GM19025 (cell line): ENCODE results near the gene PRPS1.
"Not testable (repeated sequence)": the region's sequence is repeated elsewhere in the genome, so short reads cannot be mapped to it uniquely, and the experiment has no call there.

Experiments
- ATAC-seq: cut with Tn5 transposase; IDR thresholded peaks from one replicate; pipeline ENCODE4 v1.9.1; 2021; ENCODE audit warnings: mild to moderate bottlenecking, low read depth, moderate library complexity; ENCODE audit not compliant: unreplicated experiment

PRPS1 gene

DNA sequence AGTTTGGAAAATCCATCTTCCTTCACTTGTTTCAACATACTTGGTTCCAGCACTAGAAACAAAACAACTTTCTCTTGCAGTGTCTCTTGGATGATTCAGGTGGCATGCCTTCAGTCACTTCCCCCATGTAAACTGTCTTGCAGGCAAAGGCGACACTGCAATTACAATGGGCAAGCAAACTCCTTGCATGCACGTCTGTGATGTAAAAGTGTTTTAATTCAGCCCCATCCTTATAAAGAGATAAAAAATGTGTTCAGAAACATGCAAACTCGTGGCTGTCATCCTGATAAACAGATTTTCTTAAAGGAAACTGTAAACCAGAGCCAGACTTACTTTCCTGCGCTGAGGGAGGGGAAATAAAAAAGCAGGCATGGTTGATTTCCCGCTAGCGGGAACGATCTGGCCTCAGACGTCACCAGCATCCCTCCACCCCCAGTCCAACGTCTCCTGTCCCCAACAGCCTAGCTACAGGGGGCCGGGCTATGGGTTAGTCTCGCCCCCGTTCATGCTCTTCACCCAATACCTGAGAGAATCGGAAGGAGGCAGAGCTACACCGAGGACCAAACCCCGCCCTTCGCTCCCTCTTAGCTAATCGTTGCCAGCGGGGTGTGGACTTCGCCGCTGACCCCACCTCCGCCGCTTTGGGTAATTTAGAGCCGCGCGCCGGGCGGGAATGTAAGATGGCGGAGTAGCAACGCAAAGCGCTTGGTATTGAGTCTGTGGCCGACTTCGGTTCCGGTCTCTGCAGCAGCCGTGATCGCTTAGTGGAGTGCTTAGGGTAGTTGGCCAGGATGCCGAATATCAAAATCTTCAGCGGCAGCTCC is at the start of gene PRPS1:
Gene PRPS1, plus strand, starts transcription at position 673 of the 824 bp plus-strand sequence. Its CDS starts 119 bp downstream, at position 792.
- peak; percentile 100 for ATAC-seq

GRCh38 chrX:107579956-107580355 is 48.4 kb upstream of the PRPS1 start:
- no peak for ATAC-seq

- ATAC-seq: no peak
These were observed 46.4 kb upstream of the PRPS1 start for GRCh38 chrX:107581923-107582322.

DNA sequence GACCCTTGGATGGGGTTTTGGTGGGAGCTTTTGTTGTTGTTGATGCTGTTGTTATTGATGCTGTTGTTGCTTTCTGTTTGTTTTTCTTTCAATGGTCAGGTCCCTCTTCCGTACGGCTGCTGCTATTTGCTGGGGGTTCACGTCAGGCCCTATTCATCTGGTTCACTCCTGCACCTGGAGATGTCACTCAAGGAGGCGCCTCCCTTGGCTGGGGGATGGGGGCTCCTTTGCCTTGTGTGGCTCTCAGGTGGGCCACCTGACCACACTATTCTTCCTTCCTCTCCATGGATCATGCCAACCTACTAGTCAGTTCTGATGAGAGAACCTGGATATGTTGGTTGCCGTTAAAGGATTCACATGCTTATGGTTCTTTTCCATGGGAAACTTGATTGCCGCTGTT is 39.1 kb upstream of the PRPS1 start:
- no peak for ATAC-seq

DNA sequence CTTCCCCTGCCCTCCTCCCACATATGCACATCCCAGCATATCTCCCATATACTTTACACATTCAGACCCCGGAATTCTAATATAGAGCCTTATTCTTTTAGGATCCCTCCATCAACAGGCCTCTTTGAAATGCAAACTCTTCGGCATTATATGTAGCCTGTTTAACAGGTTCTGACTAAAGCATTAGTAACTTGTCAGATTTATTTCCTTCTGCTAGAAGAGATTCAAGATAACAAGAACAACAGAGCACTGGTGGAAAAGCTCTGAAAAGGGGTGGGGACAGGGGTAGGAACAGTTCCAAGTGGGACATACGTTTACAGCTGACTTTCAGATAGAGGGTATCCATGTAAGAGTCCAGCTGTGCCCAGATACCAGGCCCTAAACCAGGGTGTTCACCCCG is 31.7 kb upstream of the PRPS1 start:
- no peak for ATAC-seq

DNA sequence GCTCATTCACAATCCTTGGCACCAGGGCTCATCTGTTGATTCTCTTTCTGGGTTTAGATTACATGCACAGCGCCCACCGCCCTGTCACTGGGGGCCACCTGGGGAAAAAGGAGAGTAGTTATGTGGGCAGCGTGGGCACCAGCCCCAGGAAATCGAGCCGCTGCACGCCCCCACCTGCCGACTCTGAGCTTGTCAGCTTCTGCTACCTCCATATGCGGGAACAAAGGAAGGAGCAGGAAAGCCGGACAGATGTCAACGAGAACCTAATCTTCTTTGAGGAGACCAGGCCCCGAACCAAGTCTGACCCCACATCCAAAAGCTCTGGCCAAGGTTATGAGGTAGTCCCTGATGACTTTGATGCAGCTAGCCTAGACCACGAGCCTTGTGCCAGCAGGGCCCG is 31.0 kb upstream of the PRPS1 start:
- ATAC-seq: no peak

DNA sequence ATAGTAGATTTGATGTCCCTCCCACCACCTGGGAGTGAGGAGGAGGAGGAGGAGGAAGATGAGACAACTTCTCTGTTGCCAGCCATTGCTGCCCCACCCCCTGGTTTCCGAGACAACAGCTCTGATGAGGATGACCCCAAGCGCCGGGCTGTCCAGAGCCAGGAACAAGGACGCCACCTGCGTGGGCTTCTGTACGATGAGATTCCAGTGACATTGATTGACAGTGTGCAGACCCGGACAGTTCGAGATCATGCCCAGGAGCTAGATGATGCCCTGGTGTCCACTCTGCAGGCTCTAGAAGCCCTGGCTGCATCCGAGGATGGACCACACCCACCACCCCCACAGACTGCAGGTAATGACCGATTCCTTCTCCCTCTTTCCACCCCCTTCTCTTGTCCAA is 30.5 kb upstream of the PRPS1 start:
- no peak for ATAC-seq

- ATAC-seq: no peak
These were observed 28.9 kb upstream of the PRPS1 start for GRCh38 chrX:107599450-107599861.

DNA sequence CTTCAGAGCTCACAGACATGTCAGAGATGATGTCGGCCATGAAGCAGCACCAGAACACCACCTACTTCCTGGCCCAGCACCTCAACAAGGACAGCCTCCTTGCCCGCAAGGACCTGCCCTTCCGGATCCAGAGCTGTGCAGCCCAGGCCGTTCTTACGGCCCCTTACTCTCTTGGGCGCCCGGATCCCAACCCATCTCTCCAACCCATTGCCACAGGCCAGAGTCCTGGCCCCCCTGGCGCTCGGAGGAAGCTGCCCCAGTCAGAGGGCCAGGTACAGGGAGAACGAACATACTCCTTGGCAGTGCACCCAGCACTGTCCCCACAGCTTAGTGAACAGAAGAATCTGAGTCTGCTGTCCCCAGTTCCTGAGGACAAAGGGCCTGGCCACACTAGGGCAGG is 27.9 kb upstream of the PRPS1 start:
- no peak for ATAC-seq

DNA sequence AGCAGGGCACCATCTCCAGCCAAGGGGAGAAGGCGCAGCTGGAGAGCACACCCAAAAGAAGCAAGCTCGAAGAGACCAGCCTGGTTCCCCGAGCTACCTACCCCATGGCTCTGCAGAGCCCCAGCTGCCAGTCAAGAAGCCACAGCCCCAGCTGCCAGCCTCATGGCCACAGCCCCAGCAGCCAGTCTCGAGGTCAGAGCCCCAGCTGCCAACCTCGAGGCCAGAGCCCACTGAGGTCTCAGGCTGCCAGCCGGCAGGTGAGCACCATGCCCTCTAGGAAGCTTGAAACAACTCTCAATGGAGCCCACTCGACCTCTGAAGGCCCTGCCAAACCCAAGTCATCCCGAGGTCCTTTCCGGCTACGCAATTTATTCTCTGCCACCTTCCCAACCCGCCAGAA is 27.0 kb upstream of the PRPS1 start:
- no peak for ATAC-seq

DNA sequence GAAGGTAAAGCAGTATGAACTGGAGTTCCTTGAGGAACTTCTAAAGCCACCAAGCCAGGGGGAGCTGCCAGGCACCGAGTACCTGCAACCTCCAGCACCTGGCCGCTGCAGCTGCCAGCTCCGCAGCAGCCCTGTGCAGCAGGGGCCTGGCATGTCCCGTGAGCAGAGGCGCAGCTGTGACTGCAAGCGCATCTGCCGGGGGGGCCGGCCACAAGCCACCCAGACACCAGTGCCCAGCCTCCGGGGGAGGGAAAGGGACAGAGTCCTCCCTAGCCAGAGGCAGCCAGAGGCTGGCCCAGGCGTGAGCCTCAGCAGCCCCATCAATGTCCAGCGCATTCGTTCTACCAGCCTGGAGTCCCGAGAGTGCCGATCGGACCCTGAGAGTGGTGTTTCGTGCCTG is 26.6 kb upstream of the PRPS1 start:
- ATAC-seq: no peak

DNA sequence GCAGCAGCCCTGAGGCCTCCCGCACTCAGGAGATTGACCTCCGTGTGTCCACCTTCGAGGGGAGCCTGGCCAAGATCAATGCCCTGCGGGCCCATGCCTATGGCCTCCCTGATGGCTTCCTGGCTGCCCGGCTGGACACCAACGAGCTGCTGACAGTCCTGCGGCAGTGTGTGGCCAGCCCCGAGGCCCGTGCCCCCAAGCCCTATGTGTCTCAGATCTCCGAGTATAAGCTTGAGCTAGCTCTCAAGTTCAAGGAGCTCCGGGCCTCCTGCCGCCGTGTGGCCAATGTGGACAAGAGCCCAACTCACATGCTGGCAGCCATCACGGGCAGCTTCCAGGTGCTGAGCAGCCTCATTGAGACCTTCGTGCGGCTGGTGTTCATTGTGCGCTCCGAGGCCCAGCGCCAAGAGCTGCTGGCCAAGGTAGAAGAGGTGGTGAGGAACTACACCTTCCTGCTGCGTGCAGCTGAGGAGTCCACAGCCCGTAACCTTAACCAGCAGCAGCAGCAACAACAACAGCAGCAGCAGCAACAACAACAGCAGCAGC is 25.5 kb upstream of the PRPS1 start:
- no peak for ATAC-seq

- ATAC-seq: no peak
These were observed 24.7 kb upstream of the PRPS1 start for GRCh38 chrX:107603429-107604159.

- ATAC-seq: not testable (repeated sequence)
These were observed 19.2 kb upstream of the PRPS1 start for GRCh38 chrX:107609061-107609460.

DNA sequence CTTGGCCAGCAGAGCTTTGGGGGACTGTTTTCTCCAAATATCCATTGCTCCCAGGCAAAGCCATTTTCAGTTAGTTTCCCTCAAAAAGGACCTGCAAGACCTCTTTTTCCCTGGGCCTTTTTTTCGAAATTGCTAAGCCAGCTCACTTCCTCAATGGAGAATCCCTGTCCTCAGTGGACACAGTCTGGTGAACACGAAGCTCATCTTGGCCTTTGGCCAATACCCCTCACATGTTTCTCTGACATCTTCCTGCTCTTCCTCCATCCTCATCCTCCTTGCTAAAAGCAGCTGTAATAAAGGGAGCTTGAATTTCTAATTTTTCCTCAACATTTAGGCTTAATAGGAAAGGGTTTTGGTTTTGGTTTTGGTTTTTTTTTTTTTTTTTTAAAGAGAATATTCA is 17.6 kb upstream of the PRPS1 start:
- ATAC-seq: no peak

- ATAC-seq: no peak
These were observed 8.4 kb upstream of the PRPS1 start for GRCh38 chrX:107619885-107620322.

GRCh38 chrX:107624893-107625292 is 3.4 kb upstream of the PRPS1 start:
- no peak for ATAC-seq

DNA sequence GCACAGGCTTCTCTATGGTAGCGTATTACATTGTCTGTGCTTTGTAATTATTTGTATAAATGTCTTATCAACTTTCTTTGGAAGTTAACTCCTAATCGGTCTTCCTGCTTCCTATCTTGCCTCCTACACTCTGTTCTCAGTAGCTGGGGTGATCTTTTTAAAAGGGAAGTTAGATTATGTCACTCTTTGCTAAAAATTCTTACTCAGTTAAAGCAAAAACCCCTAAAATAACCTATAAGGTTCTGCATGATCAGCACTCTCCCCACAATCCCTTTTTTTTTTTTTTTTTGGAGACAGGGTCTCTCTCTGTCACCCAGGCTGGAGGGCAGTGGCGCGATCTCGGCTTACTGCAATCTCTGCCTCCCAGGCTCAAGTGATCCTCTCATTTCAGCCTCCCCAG is 2.6 kb upstream of the PRPS1 start:
- no peak for ATAC-seq

GRCh38 chrX:107626481-107626880 is 1.8 kb upstream of the PRPS1 start:
- ATAC-seq: no peak

- ATAC-seq: no peak
These were observed 1.4 kb upstream of the PRPS1 start for GRCh38 chrX:107626916-107627315.
